Suprapubic skin (tissue), 4 donors: ENCODE measurements around the gene CD274. TPM values are rescaled to one million over a fixed set of nuclear protein-coding genes. Genes with fewer than 3 reads are reported as not detected.

ENCODE experiments used
- DNase-seq, 2 donors: peaks; one replicate each; pipeline ENCODE4 v3.0.0-alpha.2; 2019; ENCODE audit warnings: low spot score in 2 of 2
- H3K27ac ChIP-seq: fragments of 200-600 bp; sonication (generic); one replicate; pipeline ENCODE4 v1.5.1; 2019
- H3K27me3 ChIP-seq: fragments of 200-600 bp; sonication (generic); one replicate; pipeline ENCODE4 v1.5.1; 2019
- H3K36me3 ChIP-seq: fragments of 200-600 bp; sonication (generic); one replicate; pipeline ENCODE4 v1.5.1; 2019
- H3K4me1 ChIP-seq: fragments of 200-600 bp; sonication (generic); one replicate; pipeline ENCODE4 v1.5.1; 2019
- H3K4me3 ChIP-seq: fragments of 200-600 bp; sonication (generic); one replicate; pipeline ENCODE4 v1.5.1; 2019; ENCODE audit warnings: mild to moderate bottlenecking
- H3K9me3 ChIP-seq: fragments of 200-600 bp; sonication (generic); one replicate; pipeline ENCODE4 v1.5.1; 2019
- CTCF ChIP-seq, 2 donors: fragments of 200-600 bp in 1 of 2; fragments of 450-650 bp in 1 of 2; sonication (generic) in 1 of 2; IDR thresholded peaks; one replicate each; pipeline ENCODE4 v1.5.1; 2016 to 2019; ENCODE audit warnings: antibody characterized with exemption in 2 of 2, mild to moderate bottlenecking in 1 of 2, moderate library complexity in 1 of 2
- EP300 ChIP-seq: sonication (generic); formaldehyde crosslinking; IDR thresholded peaks from one replicate; pipeline ENCODE4 v1.6.1; 2017; ENCODE audit warnings: antibody characterized with exemption
- POLR2A ChIP-seq, 2 donors: fragments of 450-650 bp; IDR thresholded peaks; one replicate each; pipeline ENCODE4 v1.6.1; 2017; ENCODE audit warnings: antibody characterized with exemption in 2 of 2, mild to moderate bottlenecking in 2 of 2, moderate library complexity in 2 of 2
- POLR2AphosphoS5 ChIP-seq, 3 donors: sonication (generic); formaldehyde crosslinking; IDR thresholded peaks; one replicate each; pipeline ENCODE4 v1.6.1; 2017; ENCODE audit warnings: antibody characterized with exemption in 3 of 3
- WGBS: methylation state at CpG from one replicate; pipeline ENCODE4 v1.1.5; 2018; 5-methylcytosine and 5-hydroxymethylcytosine counted together
- total RNA-seq, 4 donors: library from RNA; depleted of rRNA; stranded (reverse); fragments of >200 nt; gene quantifications; one replicate each; pipeline ENCODE4 v1.1.0, GENCODE V29; 2016

Gene CD274
- 1 to 10 TPM in 1 of 4 donors, under 1 TPM in 2, not detected in 1; 0.15 to 1.6 (median 0.64) TPM for total RNA-seq

- H3K4me1 ChIP-seq = peaks cover 23% of the 10 kb centered on the region
- H3K36me3 ChIP-seq = no peaks in the 10 kb centered on the region
- H3K27me3 ChIP-seq = no peaks in the 10 kb centered on the region
- no peaks in the 10 kb centered on the region for H3K9me3 ChIP-seq
- H3K4me3 ChIP-seq = peak within 1 kb of the TSS; percentile 56
- H3K27ac ChIP-seq = peak within 1 kb of the TSS; percentile 76
- DNase-seq = peak; percentile 89 to 92
- peak; percentile 27 to 69 for TF ChIP-seq CTCF (IDR thresholded peaks at IDR 0.05)
- TF ChIP-seq EP300 = peak; percentile 23
- TF ChIP-seq POLR2AphosphoS5 (IDR thresholded peaks at IDR 0.05) = peak in 2 of 3 donors; percentile 46 to 88
- peak in 1 of 2 donors; percentile 32 for TF ChIP-seq POLR2A (IDR thresholded peaks at IDR 0.05)
- 4% methylated on average over 33 of the region's 36 CpGs for WGBS
Measured at GRCh38 chr9:5450359-5451091, at the start of gene CD274. Gene CD274, plus strand, starts transcription at chr9:5450542. Its CDS starts 5,572 bp downstream, at chr9:5456114.

- TF ChIP-seq CTCF (IDR thresholded peaks at IDR 0.05) (no peak), EP300 (no peak), POLR2A (IDR thresholded peaks at IDR 0.05) (no peak), POLR2AphosphoS5 (IDR thresholded peaks at IDR 0.05) (no peak)
- Histone ChIP-seq H3K4me1 (no peaks in the 10 kb centered on the region), H3K4me3 (no peak overlapping the region), H3K27me3 (no peaks in the 10 kb centered on the region), H3K27ac (no peak overlapping the region), H3K9me3 (peaks cover 3% of the 10 kb centered on the region), H3K36me3 (peaks cover 3% of the 10 kb centered on the region)
- no peak for DNase-seq
Measured at GRCh38 chr9:5402217-5402616, 48.1 kb upstream of the CD274 start.

DNA sequence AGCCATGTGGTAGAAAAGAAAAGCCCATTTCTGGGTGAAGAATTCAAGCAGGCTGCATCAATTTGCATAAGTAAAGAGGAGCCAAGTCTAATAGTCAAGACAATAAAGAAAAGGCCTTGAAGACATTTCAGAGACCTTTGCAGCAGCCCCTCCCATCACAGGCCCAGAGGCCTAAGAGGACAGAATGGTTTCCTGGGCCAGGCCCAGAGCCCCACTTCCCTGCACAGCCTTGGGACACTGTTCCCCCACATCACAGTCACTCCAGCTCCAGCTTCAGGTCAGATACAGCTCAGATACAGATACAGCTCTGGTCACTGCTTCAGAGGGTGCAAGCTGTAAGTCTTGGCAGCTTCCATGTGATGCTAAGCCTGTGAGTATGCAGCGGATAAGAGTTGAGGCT is 41.7 kb upstream of the CD274 start:
- Histone ChIP-seq H3K36me3 (peaks cover 9% of the 10 kb centered on the region), H3K27ac (no peak overlapping the region), H3K4me3 (no peak overlapping the region), H3K27me3 (no peaks in the 10 kb centered on the region), H3K9me3 (peaks cover 19% of the 10 kb centered on the region), H3K4me1 (no peaks in the 10 kb centered on the region)
- DNase-seq = no peak
- WGBS = 67% methylated on average over 1 of the region's 1 CpG
- TF ChIP-seq POLR2AphosphoS5 (IDR thresholded peaks at IDR 0.05) (no peak), EP300 (no peak), POLR2A (IDR thresholded peaks at IDR 0.05) (no peak), CTCF (IDR thresholded peaks at IDR 0.05) (no peak)

DNA sequence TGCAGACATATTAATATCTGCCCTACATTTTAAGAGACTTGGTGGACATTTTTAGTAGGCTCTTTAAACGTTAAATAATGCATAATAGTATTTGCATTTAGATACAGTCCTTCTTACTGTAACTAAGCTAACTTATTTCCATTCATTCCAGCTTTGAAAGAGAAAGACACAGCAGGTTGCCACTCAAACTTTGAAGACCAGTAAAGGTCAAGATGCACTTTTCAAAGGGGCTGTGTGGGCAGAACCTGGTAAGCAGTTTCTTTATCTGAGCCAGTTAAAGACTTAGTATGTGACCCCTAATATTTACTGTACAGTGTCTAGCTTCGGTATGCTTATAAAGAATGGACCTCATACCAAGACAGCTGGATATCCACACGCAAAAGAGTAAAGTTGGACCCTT is 33.4 kb upstream of the CD274 start:
- TF ChIP-seq EP300 = no peak
- TF ChIP-seq POLR2A (IDR thresholded peaks at IDR 0.05) = no peak
- TF ChIP-seq CTCF (IDR thresholded peaks at IDR 0.05) = no peak
- TF ChIP-seq POLR2AphosphoS5 (IDR thresholded peaks at IDR 0.05) = no peak
- Histone ChIP-seq H3K27ac (no peak overlapping the region), H3K4me3 (no peak overlapping the region), H3K36me3 (peaks cover 12% of the 10 kb centered on the region), H3K27me3 (no peaks in the 10 kb centered on the region), H3K4me1 (no peaks in the 10 kb centered on the region), H3K9me3 (no peaks in the 10 kb centered on the region)
- DNase-seq = no peak
- WGBS = 76% methylated on average over 3 of the region's 3 CpGs

DNA sequence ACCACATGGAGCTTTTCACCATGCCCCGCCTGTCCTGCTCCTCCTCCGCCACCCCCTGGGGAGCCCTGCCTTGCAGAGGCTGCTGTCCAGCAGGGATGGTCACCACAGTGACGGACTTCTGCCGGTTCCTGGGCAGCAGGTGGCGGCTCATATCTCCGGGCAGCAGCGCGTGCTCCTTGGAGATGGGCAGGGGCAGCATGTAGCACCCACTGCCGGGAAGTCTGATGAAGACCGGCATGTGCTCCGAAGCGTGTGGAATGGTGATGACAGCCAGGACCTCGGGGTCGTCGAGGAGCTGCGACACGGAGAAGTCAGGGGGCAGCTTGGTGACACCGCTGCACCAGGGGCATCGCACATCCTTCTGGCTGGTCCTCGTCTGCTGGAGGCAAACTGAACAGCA is 31.9 kb upstream of the CD274 start:
- no peaks in the 10 kb centered on the region for H3K9me3 ChIP-seq
- WGBS = 98% methylated on average over 7 of the region's 20 CpGs
- H3K27me3 ChIP-seq = no peaks in the 10 kb centered on the region
- DNase-seq = no peak
- no peak overlapping the region for H3K4me3 ChIP-seq
- peaks cover 9% of the 10 kb centered on the region for H3K36me3 ChIP-seq
- H3K27ac ChIP-seq = no peak overlapping the region
- no peaks in the 10 kb centered on the region for H3K4me1 ChIP-seq
- TF ChIP-seq CTCF (IDR thresholded peaks at IDR 0.05) (no peak), POLR2AphosphoS5 (IDR thresholded peaks at IDR 0.05) (no peak), EP300 (no peak), POLR2A (IDR thresholded peaks at IDR 0.05) (no peak)
